Placental pericyte (primary cell): ENCODE data around the gene TMCO5A. TPM values are rescaled to one million over a fixed set of nuclear protein-coding genes. Genes with fewer than 3 reads are reported as not detected.

Experiments used
- total RNA-seq: library from RNA; depleted of rRNA; stranded (reverse); fragments of >200 nt; gene quantifications from 2 replicates; pipeline ENCODE4 v1.2.3, GENCODE V29; 2012

The TMCO5A gene
- not detected in 2 replicates for total RNA-seq

GRCh38 chr15:37934340-37934739, at the start of gene TMCO5A:
Gene TMCO5A, plus strand, starts transcription at chr15:37934640. Its CDS starts 1,684 bp downstream, at chr15:37936324.

